ENCODE data around the gene LGALS14. TPM values are rescaled to one million over a fixed set of nuclear protein-coding genes. Genes with fewer than 3 reads are reported as not detected.

The LGALS14 gene
- total RNA-seq, 1 donor from 2014 or later: not detected

DNA sequence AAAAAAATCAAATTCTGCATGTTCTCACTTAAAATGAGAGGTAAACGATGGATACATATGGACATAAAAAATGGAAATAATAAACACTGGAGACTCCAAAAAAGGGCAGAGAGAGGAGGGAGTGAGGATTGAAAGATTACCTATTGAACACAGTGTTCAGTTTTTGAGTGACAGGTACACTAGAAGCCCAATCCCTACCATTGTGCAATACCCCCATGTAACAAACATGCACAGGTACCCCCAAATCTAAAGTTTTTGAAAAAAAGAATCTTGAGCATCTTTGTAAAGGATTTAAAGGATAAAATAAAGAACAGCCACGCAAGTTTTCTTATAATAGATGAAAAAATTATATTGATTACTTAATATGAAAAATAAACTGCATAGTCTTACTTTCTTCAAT, 50.3 kb downstream of the LGALS14 start:
- peaks cover 2% of the 10 kb centered on the region for H3K27me3 Mint-ChIP-seq (ENCODE audit: unreplicated experiment)
- no peak overlapping the region for H3K4me3 Mint-ChIP-seq (ENCODE audit: unreplicated experiment)
- TF ChIP-seq, protein P1, sequence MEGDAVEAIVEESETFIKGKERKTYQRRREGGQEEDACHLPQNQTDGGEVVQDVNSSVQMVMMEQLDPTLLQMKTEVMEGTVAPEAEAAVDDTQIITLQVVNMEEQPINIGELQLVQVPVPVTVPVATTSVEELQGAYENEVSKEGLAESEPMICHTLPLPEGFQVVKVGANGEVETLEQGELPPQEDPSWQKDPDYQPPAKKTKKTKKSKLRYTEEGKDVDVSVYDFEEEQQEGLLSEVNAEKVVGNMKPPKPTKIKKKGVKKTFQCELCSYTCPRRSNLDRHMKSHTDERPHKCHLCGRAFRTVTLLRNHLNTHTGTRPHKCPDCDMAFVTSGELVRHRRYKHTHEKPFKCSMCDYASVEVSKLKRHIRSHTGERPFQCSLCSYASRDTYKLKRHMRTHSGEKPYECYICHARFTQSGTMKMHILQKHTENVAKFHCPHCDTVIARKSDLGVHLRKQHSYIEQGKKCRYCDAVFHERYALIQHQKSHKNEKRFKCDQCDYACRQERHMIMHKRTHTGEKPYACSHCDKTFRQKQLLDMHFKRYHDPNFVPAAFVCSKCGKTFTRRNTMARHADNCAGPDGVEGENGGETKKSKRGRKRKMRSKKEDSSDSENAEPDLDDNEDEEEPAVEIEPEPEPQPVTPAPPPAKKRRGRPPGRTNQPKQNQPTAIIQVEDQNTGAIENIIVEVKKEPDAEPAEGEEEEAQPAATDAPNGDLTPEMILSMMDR (IDR thresholded peaks at IDR 0.05; ENCODE audit: partially characterized antibody, unreplicated experiment): no peak
- no peak overlapping the region for H3K27ac Mint-ChIP-seq (ENCODE audit: unreplicated experiment)
- H3K9me3 Mint-ChIP-seq (ENCODE audit: unreplicated experiment): no peaks in the 10 kb centered on the region
- H3K4me1 Mint-ChIP-seq (ENCODE audit: low read depth, unreplicated experiment): no peaks in the 10 kb centered on the region
- no peaks in the 10 kb centered on the region for H3K36me3 Mint-ChIP-seq (ENCODE audit: unreplicated experiment)
- DNase-seq: no peak

GRCh38 chr19:39754971-39755370, 50.7 kb downstream of the LGALS14 start:
- TF ChIP-seq, protein P1 (IDR thresholded peaks at IDR 0.05; ENCODE audit: partially characterized antibody, unreplicated experiment): no peak
- Mint-ChIP-seq H3K4me1 (ENCODE audit: low read depth, unreplicated experiment) (no peaks in the 10 kb centered on the region), H3K36me3 (ENCODE audit: unreplicated experiment) (no peaks in the 10 kb centered on the region), H3K27me3 (ENCODE audit: unreplicated experiment) (peaks cover 2% of the 10 kb centered on the region), H3K9me3 (ENCODE audit: unreplicated experiment) (no peaks in the 10 kb centered on the region), H3K4me3 (ENCODE audit: unreplicated experiment) (no peak overlapping the region), H3K27ac (ENCODE audit: unreplicated experiment) (no peak overlapping the region)
- DNase-seq: no peak

Other genes with a start within 250 kb of the LGALS14 start
- gene TIMM50, start 223.6 kb upstream of the LGALS14 start, total RNA-seq (ENCODE audit: unreplicated experiment): 256 TPM
- gene DLL3, start 205.5 kb upstream of the LGALS14 start, total RNA-seq (ENCODE audit: unreplicated experiment): 788 TPM
- gene SELENOV, start 189.3 kb upstream of the LGALS14 start, total RNA-seq (ENCODE audit: unreplicated experiment): 9.9 TPM
- 7.6 TPM for gene EID2B, start 171.6 kb upstream of the LGALS14 start, total RNA-seq (ENCODE audit: unreplicated experiment)
- gene EID2, start 164.3 kb upstream of the LGALS14 start, total RNA-seq (ENCODE audit: unreplicated experiment): 20.2 TPM
- gene LGALS13, start 102.0 kb upstream of the LGALS14 start, total RNA-seq (ENCODE audit: unreplicated experiment): not detected
- gene LGALS16, start 48.6 kb upstream of the LGALS14 start, total RNA-seq (ENCODE audit: unreplicated experiment): not detected
- gene CLC, start 33.5 kb downstream of the LGALS14 start, total RNA-seq (ENCODE audit: unreplicated experiment): not detected
- 1.6 TPM for gene LEUTX, start 74.4 kb downstream of the LGALS14 start, total RNA-seq (ENCODE audit: unreplicated experiment)
- 86.3 TPM for gene DYRK1B, start 129.7 kb downstream of the LGALS14 start, total RNA-seq (ENCODE audit: unreplicated experiment)
- 119 TPM for gene FBL, start 141.9 kb downstream of the LGALS14 start, total RNA-seq (ENCODE audit: unreplicated experiment)
- gene FCGBP, start 230.2 kb downstream of the LGALS14 start, total RNA-seq (ENCODE audit: unreplicated experiment): 0.49 TPM

Data from glutamatergic neuron (in vitro differentiated cells).